ENCODE data around the gene SPC25. TPM values are rescaled to one million over a fixed set of nuclear protein-coding genes. Genes with fewer than 3 reads are reported as not detected.

The SPC25 gene
- total RNA-seq, 1 experiment from 2014 or later = 28.6 TPM

DNA sequence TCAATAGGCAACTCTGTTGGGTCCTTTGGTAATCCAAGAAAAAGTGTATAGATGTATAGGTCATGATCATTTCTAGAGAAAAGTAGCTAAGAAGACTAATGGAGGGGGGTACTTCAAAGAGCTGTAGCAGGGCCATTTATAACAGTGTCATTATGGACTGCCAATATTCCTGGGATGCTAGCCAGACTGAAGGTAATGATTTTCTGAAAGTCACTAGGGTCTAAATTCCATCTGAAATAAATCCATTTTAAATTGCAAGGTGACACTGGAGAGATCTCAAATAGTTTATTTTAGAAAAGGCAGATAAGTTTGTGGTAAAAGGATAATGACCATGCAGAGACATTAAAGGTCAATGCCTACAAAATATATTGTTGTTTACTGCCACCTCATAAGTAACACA lies 4.5 kb upstream of the SPC25 start:
- CTCF ChIA-PET = no interaction called here
- DNase-seq (ENCODE audit: low spot score) (no peak), ATAC-seq (no peak)
- POLR2A ChIA-PET = no interaction called here
- Mint-ChIP-seq H3K9me3 (no peaks in the 10 kb centered on the region), H3K27me3 (ENCODE audit: low read depth) (peaks cover 25% of the 10 kb centered on the region), H3K4me1 (peaks cover 8% of the 10 kb centered on the region), H3K4me3 (no peak overlapping the region), H3K36me3 (no peaks in the 10 kb centered on the region), H3K27ac (no peak overlapping the region)
- TF ChIP-seq, protein P1, sequence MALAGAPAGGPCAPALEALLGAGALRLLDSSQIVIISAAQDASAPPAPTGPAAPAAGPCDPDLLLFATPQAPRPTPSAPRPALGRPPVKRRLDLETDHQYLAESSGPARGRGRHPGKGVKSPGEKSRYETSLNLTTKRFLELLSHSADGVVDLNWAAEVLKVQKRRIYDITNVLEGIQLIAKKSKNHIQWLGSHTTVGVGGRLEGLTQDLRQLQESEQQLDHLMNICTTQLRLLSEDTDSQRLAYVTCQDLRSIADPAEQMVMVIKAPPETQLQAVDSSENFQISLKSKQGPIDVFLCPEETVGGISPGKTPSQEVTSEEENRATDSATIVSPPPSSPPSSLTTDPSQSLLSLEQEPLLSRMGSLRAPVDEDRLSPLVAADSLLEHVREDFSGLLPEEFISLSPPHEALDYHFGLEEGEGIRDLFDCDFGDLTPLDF (CRISPR knock-in tag; IDR thresholded peaks at IDR 0.05) = no peak
- TF ChIP-seq, protein P2, sequence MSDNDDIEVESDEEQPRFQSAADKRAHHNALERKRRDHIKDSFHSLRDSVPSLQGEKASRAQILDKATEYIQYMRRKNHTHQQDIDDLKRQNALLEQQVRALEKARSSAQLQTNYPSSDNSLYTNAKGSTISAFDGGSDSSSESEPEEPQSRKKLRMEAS (CRISPR knock-in tag; IDR thresholded peaks at IDR 0.05) = no peak
- no peak for TF ChIP-seq SP1 (CRISPR knock-in tag; conservative IDR thresholded peaks at IDR 0.05)
- TF ChIP-seq, protein P3, sequence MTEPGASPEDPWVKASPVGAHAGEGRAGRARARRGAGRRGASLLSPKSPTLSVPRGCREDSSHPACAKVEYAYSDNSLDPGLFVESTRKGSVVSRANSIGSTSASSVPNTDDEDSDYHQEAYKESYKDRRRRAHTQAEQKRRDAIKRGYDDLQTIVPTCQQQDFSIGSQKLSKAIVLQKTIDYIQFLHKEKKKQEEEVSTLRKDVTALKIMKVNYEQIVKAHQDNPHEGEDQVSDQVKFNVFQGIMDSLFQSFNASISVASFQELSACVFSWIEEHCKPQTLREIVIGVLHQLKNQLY (CRISPR knock-in tag; IDR thresholded peaks at IDR 0.05) = no peak
- no peak for TF ChIP-seq FOXJ3 (CRISPR knock-in tag; IDR thresholded peaks at IDR 0.05; ENCODE audit: borderline replicate concordance)
- TF ChIP-seq, protein P4, sequence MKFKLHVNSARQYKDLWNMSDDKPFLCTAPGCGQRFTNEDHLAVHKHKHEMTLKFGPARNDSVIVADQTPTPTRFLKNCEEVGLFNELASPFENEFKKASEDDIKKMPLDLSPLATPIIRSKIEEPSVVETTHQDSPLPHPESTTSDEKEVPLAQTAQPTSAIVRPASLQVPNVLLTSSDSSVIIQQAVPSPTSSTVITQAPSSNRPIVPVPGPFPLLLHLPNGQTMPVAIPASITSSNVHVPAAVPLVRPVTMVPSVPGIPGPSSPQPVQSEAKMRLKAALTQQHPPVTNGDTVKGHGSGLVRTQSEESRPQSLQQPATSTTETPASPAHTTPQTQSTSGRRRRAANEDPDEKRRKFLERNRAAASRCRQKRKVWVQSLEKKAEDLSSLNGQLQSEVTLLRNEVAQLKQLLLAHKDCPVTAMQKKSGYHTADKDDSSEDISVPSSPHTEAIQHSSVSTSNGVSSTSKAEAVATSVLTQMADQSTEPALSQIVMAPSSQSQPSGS (CRISPR knock-in tag; IDR thresholded peaks at IDR 0.05; ENCODE audit: borderline replicate concordance, low read depth) = no peak
- TF ChIP-seq, protein P5, sequence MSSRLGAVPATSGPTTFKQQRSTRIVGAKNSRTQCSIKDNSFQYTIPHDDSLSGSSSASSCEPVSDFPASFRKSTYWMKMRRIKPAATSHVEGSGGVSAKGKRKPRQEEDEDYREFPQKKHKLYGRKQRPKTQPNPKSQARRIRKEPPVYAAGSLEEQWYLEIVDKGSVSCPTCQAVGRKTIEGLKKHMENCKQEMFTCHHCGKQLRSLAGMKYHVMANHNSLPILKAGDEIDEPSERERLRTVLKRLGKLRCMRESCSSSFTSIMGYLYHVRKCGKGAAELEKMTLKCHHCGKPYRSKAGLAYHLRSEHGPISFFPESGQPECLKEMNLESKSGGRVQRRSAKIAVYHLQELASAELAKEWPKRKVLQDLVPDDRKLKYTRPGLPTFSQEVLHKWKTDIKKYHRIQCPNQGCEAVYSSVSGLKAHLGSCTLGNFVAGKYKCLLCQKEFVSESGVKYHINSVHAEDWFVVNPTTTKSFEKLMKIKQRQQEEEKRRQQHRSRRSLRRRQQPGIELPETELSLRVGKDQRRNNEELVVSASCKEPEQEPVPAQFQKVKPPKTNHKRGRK (CRISPR knock-in tag; IDR thresholded peaks at IDR 0.05; ENCODE audit: borderline replicate concordance) = no peak
- TF ChIP-seq, protein P6, sequence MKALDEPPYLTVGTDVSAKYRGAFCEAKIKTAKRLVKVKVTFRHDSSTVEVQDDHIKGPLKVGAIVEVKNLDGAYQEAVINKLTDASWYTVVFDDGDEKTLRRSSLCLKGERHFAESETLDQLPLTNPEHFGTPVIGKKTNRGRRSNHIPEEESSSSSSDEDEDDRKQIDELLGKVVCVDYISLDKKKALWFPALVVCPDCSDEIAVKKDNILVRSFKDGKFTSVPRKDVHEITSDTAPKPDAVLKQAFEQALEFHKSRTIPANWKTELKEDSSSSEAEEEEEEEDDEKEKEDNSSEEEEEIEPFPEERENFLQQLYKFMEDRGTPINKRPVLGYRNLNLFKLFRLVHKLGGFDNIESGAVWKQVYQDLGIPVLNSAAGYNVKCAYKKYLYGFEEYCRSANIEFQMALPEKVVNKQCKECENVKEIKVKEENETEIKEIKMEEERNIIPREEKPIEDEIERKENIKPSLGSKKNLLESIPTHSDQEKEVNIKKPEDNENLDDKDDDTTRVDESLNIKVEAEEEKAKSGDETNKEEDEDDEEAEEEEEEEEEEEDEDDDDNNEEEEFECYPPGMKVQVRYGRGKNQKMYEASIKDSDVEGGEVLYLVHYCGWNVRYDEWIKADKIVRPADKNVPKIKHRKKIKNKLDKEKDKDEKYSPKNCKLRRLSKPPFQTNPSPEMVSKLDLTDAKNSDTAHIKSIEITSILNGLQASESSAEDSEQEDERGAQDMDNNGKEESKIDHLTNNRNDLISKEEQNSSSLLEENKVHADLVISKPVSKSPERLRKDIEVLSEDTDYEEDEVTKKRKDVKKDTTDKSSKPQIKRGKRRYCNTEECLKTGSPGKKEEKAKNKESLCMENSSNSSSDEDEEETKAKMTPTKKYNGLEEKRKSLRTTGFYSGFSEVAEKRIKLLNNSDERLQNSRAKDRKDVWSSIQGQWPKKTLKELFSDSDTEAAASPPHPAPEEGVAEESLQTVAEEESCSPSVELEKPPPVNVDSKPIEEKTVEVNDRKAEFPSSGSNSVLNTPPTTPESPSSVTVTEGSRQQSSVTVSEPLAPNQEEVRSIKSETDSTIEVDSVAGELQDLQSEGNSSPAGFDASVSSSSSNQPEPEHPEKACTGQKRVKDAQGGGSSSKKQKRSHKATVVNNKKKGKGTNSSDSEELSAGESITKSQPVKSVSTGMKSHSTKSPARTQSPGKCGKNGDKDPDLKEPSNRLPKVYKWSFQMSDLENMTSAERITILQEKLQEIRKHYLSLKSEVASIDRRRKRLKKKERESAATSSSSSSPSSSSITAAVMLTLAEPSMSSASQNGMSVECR (CRISPR knock-in tag; IDR thresholded peaks at IDR 0.05; ENCODE audit: borderline replicate concordance) = no peak
- no peak for TF ChIP-seq ZNF232 (CRISPR knock-in tag; IDR thresholded peaks at IDR 0.05)
- TF ChIP-seq, protein P7, sequence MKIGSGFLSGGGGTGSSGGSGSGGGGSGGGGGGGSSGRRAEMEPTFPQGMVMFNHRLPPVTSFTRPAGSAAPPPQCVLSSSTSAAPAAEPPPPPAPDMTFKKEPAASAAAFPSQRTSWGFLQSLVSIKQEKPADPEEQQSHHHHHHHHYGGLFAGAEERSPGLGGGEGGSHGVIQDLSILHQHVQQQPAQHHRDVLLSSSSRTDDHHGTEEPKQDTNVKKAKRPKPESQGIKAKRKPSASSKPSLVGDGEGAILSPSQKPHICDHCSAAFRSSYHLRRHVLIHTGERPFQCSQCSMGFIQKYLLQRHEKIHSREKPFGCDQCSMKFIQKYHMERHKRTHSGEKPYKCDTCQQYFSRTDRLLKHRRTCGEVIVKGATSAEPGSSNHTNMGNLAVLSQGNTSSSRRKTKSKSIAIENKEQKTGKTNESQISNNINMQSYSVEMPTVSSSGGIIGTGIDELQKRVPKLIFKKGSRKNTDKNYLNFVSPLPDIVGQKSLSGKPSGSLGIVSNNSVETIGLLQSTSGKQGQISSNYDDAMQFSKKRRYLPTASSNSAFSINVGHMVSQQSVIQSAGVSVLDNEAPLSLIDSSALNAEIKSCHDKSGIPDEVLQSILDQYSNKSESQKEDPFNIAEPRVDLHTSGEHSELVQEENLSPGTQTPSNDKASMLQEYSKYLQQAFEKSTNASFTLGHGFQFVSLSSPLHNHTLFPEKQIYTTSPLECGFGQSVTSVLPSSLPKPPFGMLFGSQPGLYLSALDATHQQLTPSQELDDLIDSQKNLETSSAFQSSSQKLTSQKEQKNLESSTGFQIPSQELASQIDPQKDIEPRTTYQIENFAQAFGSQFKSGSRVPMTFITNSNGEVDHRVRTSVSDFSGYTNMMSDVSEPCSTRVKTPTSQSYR (CRISPR knock-in tag; IDR thresholded peaks at IDR 0.05) = no peak
- TF ChIP-seq, protein P8, sequence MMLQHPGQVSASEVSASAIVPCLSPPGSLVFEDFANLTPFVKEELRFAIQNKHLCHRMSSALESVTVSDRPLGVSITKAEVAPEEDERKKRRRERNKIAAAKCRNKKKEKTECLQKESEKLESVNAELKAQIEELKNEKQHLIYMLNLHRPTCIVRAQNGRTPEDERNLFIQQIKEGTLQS (CRISPR knock-in tag; conservative IDR thresholded peaks at IDR 0.05) = no peak

DNA sequence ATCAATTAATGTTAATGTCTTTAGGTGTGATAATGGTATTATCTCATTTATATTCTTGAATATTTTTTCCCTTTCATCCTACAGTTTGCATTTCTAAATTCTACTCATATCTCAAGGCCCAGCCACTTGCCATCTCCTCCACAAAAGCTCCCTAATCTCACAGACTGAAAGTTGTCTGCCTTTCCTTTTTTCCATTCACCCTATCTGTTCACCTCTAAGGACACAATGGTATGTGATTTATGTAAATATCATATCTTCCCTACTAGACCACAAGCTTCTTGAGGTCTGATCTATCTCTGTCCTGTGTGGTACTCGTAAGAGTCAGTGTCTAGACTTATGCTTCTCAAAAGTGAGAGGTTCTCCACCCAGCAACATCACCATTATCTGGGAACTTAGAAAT lies 3.9 kb upstream of the SPC25 start:
- CTCF ChIA-PET = no interaction called here
- H3K27ac Mint-ChIP-seq = no peak overlapping the region
- no peak for ATAC-seq
- H3K4me1 Mint-ChIP-seq = peaks cover 11% of the 10 kb centered on the region
- no peak for DNase-seq (ENCODE audit: low spot score)
- peaks cover 25% of the 10 kb centered on the region for H3K27me3 Mint-ChIP-seq (ENCODE audit: low read depth)
- H3K36me3 Mint-ChIP-seq = no peaks in the 10 kb centered on the region; the same call in 1 of the 2 replicates
- H3K4me3 Mint-ChIP-seq = no peak overlapping the region
- POLR2A ChIA-PET = no interaction called here
- H3K9me3 Mint-ChIP-seq = no peaks in the 10 kb centered on the region
- TF ChIP-seq FOXK1 (CRISPR knock-in tag; IDR thresholded peaks at IDR 0.05) (no peak), RELA (CRISPR knock-in tag; IDR thresholded peaks at IDR 0.05; ENCODE audit: borderline replicate concordance) (no peak), SOX15 (CRISPR knock-in tag; IDR thresholded peaks at IDR 0.05) (no peak), GRHL2 (CRISPR knock-in tag; IDR thresholded peaks at IDR 0.05; ENCODE audit: insufficient replicate concordance, severe bottlenecking) (no peak), ZNF423 (CRISPR knock-in tag; IDR thresholded peaks at IDR 0.05) (no peak), ATF1 (CRISPR knock-in tag; IDR thresholded peaks at IDR 0.05) (no peak), GTF2I (CRISPR knock-in tag; conservative IDR thresholded peaks at IDR 0.05) (no peak), JUN (CRISPR knock-in tag; IDR thresholded peaks at IDR 0.05) (no peak), ELF4 (CRISPR knock-in tag; IDR thresholded peaks at IDR 0.05; ENCODE audit: low read depth) (no peak), TEAD4 (CRISPR knock-in tag; IDR thresholded peaks at IDR 0.05) (no peak)
- TF ChIP-seq, protein P9, sequence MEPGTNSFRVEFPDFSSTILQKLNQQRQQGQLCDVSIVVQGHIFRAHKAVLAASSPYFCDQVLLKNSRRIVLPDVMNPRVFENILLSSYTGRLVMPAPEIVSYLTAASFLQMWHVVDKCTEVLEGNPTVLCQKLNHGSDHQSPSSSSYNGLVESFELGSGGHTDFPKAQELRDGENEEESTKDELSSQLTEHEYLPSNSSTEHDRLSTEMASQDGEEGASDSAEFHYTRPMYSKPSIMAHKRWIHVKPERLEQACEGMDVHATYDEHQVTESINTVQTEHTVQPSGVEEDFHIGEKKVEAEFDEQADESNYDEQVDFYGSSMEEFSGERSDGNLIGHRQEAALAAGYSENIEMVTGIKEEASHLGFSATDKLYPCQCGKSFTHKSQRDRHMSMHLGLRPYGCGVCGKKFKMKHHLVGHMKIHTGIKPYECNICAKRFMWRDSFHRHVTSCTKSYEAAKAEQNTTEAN (CRISPR knock-in tag; IDR thresholded peaks at IDR 0.05) = no peak
